ENCODE measurements around the gene CYTH3. TPM values are rescaled to one million over a fixed set of nuclear protein-coding genes. Genes with fewer than 3 reads are reported as not detected.

CYTH3 gene
- total RNA-seq, 1 experiment from 2014 or later, result 16.7 TPM

DNA sequence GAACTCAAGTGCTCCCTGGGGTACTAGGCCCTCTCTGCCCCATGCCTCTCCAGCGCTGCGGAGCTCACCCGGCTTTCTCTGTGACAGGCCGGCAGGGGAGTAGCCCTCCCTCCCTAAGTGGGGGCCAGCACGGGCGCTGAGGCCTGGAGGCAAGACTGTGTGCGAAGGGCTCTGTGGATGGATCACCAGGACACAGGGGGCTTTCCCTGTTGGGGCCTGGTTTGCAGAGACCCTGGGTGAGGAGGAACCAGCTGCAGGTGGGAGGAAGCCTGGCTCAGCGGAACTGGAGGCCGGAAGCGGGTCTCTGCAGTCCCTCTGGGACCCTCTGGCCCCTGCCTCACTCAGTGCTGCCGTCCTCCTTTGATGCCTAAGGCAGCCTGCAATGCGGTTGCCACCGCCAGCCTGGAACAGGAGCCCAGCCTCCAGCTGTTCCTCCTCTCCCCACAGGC is 106.0 kb downstream of the CYTH3 start:
- Histone ChIP-seq H3K4me3 (replicated peaks in 1 of 2; ENCODE audit: low read depth in 1 of 2, low read length in 2 of 2) (no peak overlapping the region), H4K20me1 (ENCODE audit: insufficient read depth) (no peaks in the 10 kb centered on the region), H3K79me2 (ENCODE audit: insufficient read depth, low read length) (no peaks in the 10 kb centered on the region), H3K9me3 (ENCODE audit: control insufficient read depth in 1 of 2, insufficient read depth in 1 of 2, low read depth in 1 of 2, low read length in 2 of 2) (no peaks in the 10 kb centered on the region), H3K9me2 (ENCODE audit: insufficient read depth) (no peaks in the 10 kb centered on the region), H3K4me2 (ENCODE audit: low read length) (no peak overlapping the region), H2AFZ (ENCODE audit: low read depth, low read length, poor library complexity, severe bottlenecking) (no peak overlapping the region), H3K36me3 (ENCODE audit: control insufficient read depth in 1 of 2, insufficient read depth in 2 of 2, low read length in 2 of 2) (peaks cover 5% of the 10 kb centered on the region in 2 experiments; a peak in 3 of 4 replicates), H3K27me3 (ENCODE audit: insufficient read depth, low read length) (no peaks in the 10 kb centered on the region), H3K9ac (ENCODE audit: low read length) (no peak overlapping the region), H3K27ac (ENCODE audit: low read depth, low read length) (no peak overlapping the region), H3K4me1 (ENCODE audit: control insufficient read depth in 1 of 2, insufficient read depth in 2 of 2, low read length in 2 of 2) (no peaks in the 10 kb centered on the region)
- RAD21 ChIA-PET (ENCODE audit: low non-redundant PET in 1 of 2, low total read pairs in 2 of 2, uncharacterized antibody in 2 of 2, unreplicated experiment in 2 of 2), result no interaction called here
- ATAC-seq (no peak), DNase-seq (ENCODE audit: low read depth, low spot score) (no peak)
- POLR2A ChIA-PET, result no interaction called here
- CTCF ChIA-PET, result no interaction called here
- intact Hi-C loops (cut with micrococcal nuclease), result no loop called here
- TF ChIP-seq SRF (IDR thresholded peaks at IDR 0.05; ENCODE audit: low read depth) (no peak), SP1 (IDR thresholded peaks at IDR 0.05; ENCODE audit: low read depth) (no peak), SIN3A (IDR thresholded peaks at IDR 0.05; ENCODE audit: low read depth) (no peak), CEBPB (IDR thresholded peaks at IDR 0.05; ENCODE audit: low read depth) (no peak), YY1 (IDR thresholded peaks at IDR 0.05; ENCODE audit: extremely low read depth, insufficient replicate concordance, low read depth, low read length) (no peak), ZFX (IDR thresholded peaks at IDR 0.05) (no peak), TCF7L2 (IDR thresholded peaks at IDR 0.05; ENCODE audit: borderline replicate concordance, extremely low read depth, insufficient read depth, insufficient read length) (no peak), CBX3 (IDR thresholded peaks at IDR 0.05; ENCODE audit: low read depth) (no peak), JUND (IDR thresholded peaks at IDR 0.05) (no peak), RAD21 (IDR thresholded peaks at IDR 0.05; ENCODE audit: low read depth) (no peak)
- TF ChIP-seq, protein P1, sequence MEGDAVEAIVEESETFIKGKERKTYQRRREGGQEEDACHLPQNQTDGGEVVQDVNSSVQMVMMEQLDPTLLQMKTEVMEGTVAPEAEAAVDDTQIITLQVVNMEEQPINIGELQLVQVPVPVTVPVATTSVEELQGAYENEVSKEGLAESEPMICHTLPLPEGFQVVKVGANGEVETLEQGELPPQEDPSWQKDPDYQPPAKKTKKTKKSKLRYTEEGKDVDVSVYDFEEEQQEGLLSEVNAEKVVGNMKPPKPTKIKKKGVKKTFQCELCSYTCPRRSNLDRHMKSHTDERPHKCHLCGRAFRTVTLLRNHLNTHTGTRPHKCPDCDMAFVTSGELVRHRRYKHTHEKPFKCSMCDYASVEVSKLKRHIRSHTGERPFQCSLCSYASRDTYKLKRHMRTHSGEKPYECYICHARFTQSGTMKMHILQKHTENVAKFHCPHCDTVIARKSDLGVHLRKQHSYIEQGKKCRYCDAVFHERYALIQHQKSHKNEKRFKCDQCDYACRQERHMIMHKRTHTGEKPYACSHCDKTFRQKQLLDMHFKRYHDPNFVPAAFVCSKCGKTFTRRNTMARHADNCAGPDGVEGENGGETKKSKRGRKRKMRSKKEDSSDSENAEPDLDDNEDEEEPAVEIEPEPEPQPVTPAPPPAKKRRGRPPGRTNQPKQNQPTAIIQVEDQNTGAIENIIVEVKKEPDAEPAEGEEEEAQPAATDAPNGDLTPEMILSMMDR (IDR thresholded peaks at IDR 0.05 in 2 of 3, conservative IDR thresholded peaks at IDR 0.05 in 1 of 3; ENCODE audit: borderline replicate concordance in 1 of 3, insufficient read depth in 1 of 3, low read depth in 2 of 3, low read length in 2 of 3), result no peak
- TF ChIP-seq, protein P2, sequence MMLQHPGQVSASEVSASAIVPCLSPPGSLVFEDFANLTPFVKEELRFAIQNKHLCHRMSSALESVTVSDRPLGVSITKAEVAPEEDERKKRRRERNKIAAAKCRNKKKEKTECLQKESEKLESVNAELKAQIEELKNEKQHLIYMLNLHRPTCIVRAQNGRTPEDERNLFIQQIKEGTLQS (IDR thresholded peaks at IDR 0.05), result no peak
- TF ChIP-seq, protein P3, sequence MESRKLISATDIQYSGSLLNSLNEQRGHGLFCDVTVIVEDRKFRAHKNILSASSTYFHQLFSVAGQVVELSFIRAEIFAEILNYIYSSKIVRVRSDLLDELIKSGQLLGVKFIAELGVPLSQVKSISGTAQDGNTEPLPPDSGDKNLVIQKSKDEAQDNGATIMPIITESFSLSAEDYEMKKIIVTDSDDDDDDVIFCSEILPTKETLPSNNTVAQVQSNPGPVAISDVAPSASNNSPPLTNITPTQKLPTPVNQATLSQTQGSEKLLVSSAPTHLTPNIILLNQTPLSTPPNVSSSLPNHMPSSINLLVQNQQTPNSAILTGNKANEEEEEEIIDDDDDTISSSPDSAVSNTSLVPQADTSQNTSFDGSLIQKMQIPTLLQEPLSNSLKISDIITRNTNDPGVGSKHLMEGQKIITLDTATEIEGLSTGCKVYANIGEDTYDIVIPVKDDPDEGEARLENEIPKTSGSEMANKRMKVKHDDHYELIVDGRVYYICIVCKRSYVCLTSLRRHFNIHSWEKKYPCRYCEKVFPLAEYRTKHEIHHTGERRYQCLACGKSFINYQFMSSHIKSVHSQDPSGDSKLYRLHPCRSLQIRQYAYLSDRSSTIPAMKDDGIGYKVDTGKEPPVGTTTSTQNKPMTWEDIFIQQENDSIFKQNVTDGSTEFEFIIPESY (IDR thresholded peaks at IDR 0.05; ENCODE audit: extremely low read depth, insufficient replicate concordance, low read length), result no peak
- BruUV-seq (replicated peaks), result no TSS peak
